Trophoblast cell (in vitro differentiated cells and primary cell): ENCODE measurements around the gene TAS1R1.

ENCODE experiments used
- DNase-seq, 2 donors: peaks; one replicate each; pipeline ENCODE4 v3.0.0-alpha.2; 2016
- H2AFZ ChIP-seq: 2 replicates; pipeline ENCODE4 v1.6.1; 2013; ENCODE audit warnings: low read length, moderate library complexity, mild to moderate bottlenecking; ENCODE audit not compliant: insufficient read depth, poor library complexity
- H2AK5ac ChIP-seq: 2 replicates; pipeline ENCODE4 v1.6.1; 2013; ENCODE audit warnings: mild to moderate bottlenecking, low read length
- H2BK120ac ChIP-seq: 2 replicates; pipeline ENCODE4 v1.6.1; 2013; ENCODE audit warnings: low read length, mild to moderate bottlenecking, moderate library complexity; ENCODE audit not compliant: insufficient read depth, poor library complexity
- H2BK12ac ChIP-seq: 2 replicates; pipeline ENCODE4 v1.6.1; 2013; ENCODE audit warnings: mild to moderate bottlenecking, low read length, moderate library complexity
- H2BK5ac ChIP-seq: 2 replicates; pipeline ENCODE4 v1.6.1; 2013; ENCODE audit warnings: low read length, low read depth, moderate library complexity, mild to moderate bottlenecking; ENCODE audit not compliant: poor library complexity
- H3K14ac ChIP-seq: 2 replicates; pipeline ENCODE4 v1.6.1; 2013; ENCODE audit warnings: mild to moderate bottlenecking, low read length
- H3K18ac ChIP-seq: 2 replicates; pipeline ENCODE4 v1.6.1; 2013; ENCODE audit warnings: mild to moderate bottlenecking, low read length
- H3K23ac ChIP-seq: 2 replicates; pipeline ENCODE4 v1.6.1; 2013; ENCODE audit warnings: low read length
- H3K27ac ChIP-seq: 2 replicates; pipeline ENCODE4 v1.5.1; 2013; ENCODE audit warnings: low read depth, mild to moderate bottlenecking, inconsistent platforms, low read length, moderate library complexity
- H3K27me3 ChIP-seq: 2 replicates; pipeline ENCODE4 v1.6.1; 2013; ENCODE audit warnings: inconsistent platforms, mild to moderate bottlenecking, low read length, moderate library complexity; ENCODE audit not compliant: insufficient read depth
- H3K36me3 ChIP-seq, 2 experiments: 1 replicate in 1 of 2; 2 replicates in 1 of 2; pipeline ENCODE4 v1.6.1; 2013; ENCODE audit warnings: low read length in 2 of 2, mild to moderate bottlenecking in 2 of 2, moderate library complexity in 1 of 2; ENCODE audit not compliant: insufficient read depth in 2 of 2, control insufficient read depth in 1 of 2
- H3K4ac ChIP-seq: 2 replicates; pipeline ENCODE4 v1.6.1; 2013; ENCODE audit warnings: low read depth, mild to moderate bottlenecking, low read length, moderate library complexity
- H3K4me1 ChIP-seq, 2 experiments: 1 replicate in 1 of 2; 2 replicates in 1 of 2; pipeline ENCODE4 v1.6.1; 2013; ENCODE audit warnings: low read length in 2 of 2, mild to moderate bottlenecking in 2 of 2, moderate library complexity in 1 of 2; ENCODE audit not compliant: insufficient read depth in 2 of 2, control insufficient read depth in 1 of 2
- H3K4me2 ChIP-seq: 2 replicates; pipeline ENCODE4 v1.6.1; 2013; ENCODE audit warnings: inconsistent platforms, mild to moderate bottlenecking, low read length, moderate library complexity
- H3K4me3 ChIP-seq: 2 replicates; pipeline ENCODE4 v1.5.1; 2013; ENCODE audit warnings: mild to moderate bottlenecking, low read depth, low read length, inconsistent platforms
- H3K79me1 ChIP-seq: one replicate; pipeline ENCODE4 v1.6.1; 2013; ENCODE audit warnings: low read length
- H3K79me2 ChIP-seq: 2 replicates; pipeline ENCODE4 v1.6.1; 2013; ENCODE audit warnings: low read length, mild to moderate bottlenecking; ENCODE audit not compliant: control insufficient read depth, insufficient read depth, poor library complexity
- H3K9ac ChIP-seq: 2 replicates; pipeline ENCODE4 v1.6.1; 2013; ENCODE audit warnings: mild to moderate bottlenecking, low read length
- H3K9me3 ChIP-seq: 2 replicates; pipeline ENCODE4 v1.6.1; 2013; ENCODE audit warnings: low read depth, mild to moderate bottlenecking, control low read depth, inconsistent platforms, low read length; ENCODE audit not compliant: insufficient read depth
- H4K12ac ChIP-seq: 2 replicates; pipeline ENCODE4 v1.6.1; 2013; ENCODE audit warnings: low read depth, mild to moderate bottlenecking, low read length, moderate library complexity
- H4K8ac ChIP-seq: 2 replicates; pipeline ENCODE4 v1.6.1; 2013; ENCODE audit warnings: low read depth, mild to moderate bottlenecking, low read length, moderate library complexity
- H4K91ac ChIP-seq: one replicate; pipeline ENCODE4 v1.6.1; 2013; ENCODE audit warnings: low read depth, mild to moderate bottlenecking, low read length, moderate library complexity
- WGBS: extraction: QIAGEN DNeasy Blood & Tissue Kit; methylation state at CpG from one replicate; pipeline ENCODE4 v1.1.7; 2013; ENCODE audit warnings: missing lambda C conversion rate; ENCODE audit not compliant: insufficient read length, insufficient coverage; ENCODE audit errors: extremely low coverage; 5-methylcytosine and 5-hydroxymethylcytosine counted together

TAS1R1 gene

DNA sequence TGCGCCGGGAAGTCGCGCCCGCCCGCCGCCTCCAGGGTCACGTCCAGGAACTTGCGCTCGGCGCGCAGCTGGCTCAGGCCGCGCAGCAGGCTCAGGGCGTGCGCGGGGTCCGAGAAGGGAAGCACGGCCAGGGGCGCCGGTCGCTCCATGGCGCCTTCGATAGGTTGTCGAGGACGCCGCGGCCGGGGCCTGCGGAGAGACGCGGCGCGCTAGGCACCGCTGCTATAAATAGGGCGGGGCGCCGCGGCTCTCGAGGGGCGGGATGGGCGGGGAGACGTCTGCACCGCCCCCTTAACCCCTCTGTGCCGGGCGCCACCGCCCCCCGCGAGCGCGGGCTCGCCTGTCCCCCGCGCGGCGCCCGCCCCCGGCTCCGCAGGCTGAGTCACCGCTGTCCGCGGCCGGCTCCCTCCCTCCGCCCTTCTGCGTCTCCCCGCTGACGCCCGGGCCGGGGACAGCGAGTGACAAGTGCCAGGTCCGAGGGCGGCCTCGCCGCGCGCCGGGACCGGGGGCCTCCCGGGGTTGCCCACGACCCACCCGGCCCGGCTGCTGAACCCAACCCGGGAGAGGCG is 47.6 kb downstream of the TAS1R1 start, which contains the start of gene KLHL21:
KLHL21 (minus strand) TSS at position 201 of the 569 bp plus-strand sequence; CDS start at position 149, 52 bp downstream.
- Histone ChIP-seq H2BK120ac (peak within 1 kb of the TSS; percentile 82), H3K14ac (peak within 1 kb of the TSS; percentile 98), H3K79me2 (peaks cover 36% of the 10 kb centered on the region), H3K23ac (peak within 1 kb of the TSS; percentile 83), H2BK5ac (peak within 1 kb of the TSS; percentile 51), H3K4me1 (peaks cover 21 to 25% of the 10 kb centered on the region in 2 experiments), H3K9ac (peak within 1 kb of the TSS; percentile 67), H2AFZ (peak within 1 kb of the TSS; percentile 74), H4K91ac (peak within 1 kb of the TSS; percentile 65), H4K12ac (peak within 1 kb of the TSS; percentile 96), H3K4me3 (peak within 1 kb of the TSS; percentile 97), H3K27ac (peak within 1 kb of the TSS; percentile 98), H3K79me1 (peaks cover 35% of the 10 kb centered on the region), H2BK12ac (peak within 1 kb of the TSS; percentile 25), H3K36me3 (peaks cover 13 to 16% of the 10 kb centered on the region in 2 experiments), H3K9me3 (peaks cover 7% of the 10 kb centered on the region), H3K18ac (peak within 1 kb of the TSS; percentile 90), H3K4me2 (peak within 1 kb of the TSS; percentile 99), H3K27me3 (no peaks in the 10 kb centered on the region), H3K4ac (peak within 1 kb of the TSS; percentile 95), H4K8ac (peak within 1 kb of the TSS; percentile 98), H2AK5ac (peak within 1 kb of the TSS; percentile 85)
- peak; percentile 79 to 88 for DNase-seq
- no CpG with 5 or more reads among the region's 84 CpGs for WGBS

DNA sequence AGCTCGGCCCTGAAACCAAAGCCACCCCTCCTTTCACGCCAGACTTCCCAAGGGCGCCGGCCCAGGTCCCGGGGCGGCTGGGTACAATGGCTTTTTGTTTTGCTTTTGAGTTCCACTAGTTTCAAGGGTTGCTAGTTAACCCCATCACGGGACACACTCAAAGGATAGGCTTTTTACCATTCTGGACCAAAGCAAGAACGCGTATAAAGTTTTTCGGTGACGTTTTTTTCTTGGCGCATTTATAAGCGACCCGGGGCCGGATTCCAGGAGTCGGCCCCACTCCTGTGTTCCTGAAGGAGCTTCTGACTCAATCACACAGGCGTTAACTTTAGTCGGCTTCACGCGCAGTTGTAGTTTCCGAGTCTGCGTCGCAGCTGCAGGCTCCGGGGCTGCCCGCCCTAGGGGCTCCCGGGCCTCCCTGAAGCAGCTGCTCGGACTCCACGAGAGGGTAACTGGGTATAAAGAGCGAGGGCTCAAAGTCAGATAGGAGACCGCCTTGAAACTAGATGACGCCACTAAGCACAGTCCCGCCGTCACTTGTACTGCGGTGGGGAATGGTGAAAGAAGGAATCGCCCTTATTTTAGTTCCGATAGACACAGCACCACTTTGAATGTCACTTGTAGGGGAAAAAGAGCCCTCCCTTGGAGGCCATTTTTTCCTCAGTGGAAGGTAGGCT is 48.3 kb downstream of the TAS1R1 start:
- H2AFZ ChIP-seq = peak overlapping the region; percentile 74
- peak overlapping the region; percentile 65 for H4K91ac ChIP-seq
- peak; percentile 86 to 89 for DNase-seq
- peak overlapping the region; percentile 5 for H3K4ac ChIP-seq
- H2BK12ac ChIP-seq = peak overlapping the region; percentile 25
- H3K79me1 ChIP-seq = peaks cover 35% of the 10 kb centered on the region
- H3K4me2 ChIP-seq = peak overlapping the region; percentile 85
- no peaks in the 10 kb centered on the region for H3K27me3 ChIP-seq
- peak overlapping the region; percentile 98 for H3K14ac ChIP-seq
- peaks cover 9 to 11% of the 10 kb centered on the region in 2 experiments for H3K36me3 ChIP-seq
- H2AK5ac ChIP-seq = peak overlapping the region; percentile 85
- H4K8ac ChIP-seq = peak overlapping the region; percentile 98
- H3K9me3 ChIP-seq = peaks cover 7% of the 10 kb centered on the region
- H2BK5ac ChIP-seq = peak overlapping the region; percentile 51
- peak overlapping the region; percentile 96 for H4K12ac ChIP-seq
- H3K27ac ChIP-seq = peak overlapping the region; percentile 98
- H3K4me1 ChIP-seq = peaks cover 21 to 25% of the 10 kb centered on the region in 2 experiments
- peak overlapping the region; percentile 50 for H3K4me3 ChIP-seq
- no peak overlapping the region for H3K23ac ChIP-seq
- WGBS = no CpG with 5 or more reads among the region's 36 CpGs
- peaks cover 36% of the 10 kb centered on the region for H3K79me2 ChIP-seq
- H2BK120ac ChIP-seq = peak overlapping the region; percentile 82
- H3K18ac ChIP-seq = peak overlapping the region; percentile 90
- H3K9ac ChIP-seq = peak overlapping the region; percentile 67

DNA sequence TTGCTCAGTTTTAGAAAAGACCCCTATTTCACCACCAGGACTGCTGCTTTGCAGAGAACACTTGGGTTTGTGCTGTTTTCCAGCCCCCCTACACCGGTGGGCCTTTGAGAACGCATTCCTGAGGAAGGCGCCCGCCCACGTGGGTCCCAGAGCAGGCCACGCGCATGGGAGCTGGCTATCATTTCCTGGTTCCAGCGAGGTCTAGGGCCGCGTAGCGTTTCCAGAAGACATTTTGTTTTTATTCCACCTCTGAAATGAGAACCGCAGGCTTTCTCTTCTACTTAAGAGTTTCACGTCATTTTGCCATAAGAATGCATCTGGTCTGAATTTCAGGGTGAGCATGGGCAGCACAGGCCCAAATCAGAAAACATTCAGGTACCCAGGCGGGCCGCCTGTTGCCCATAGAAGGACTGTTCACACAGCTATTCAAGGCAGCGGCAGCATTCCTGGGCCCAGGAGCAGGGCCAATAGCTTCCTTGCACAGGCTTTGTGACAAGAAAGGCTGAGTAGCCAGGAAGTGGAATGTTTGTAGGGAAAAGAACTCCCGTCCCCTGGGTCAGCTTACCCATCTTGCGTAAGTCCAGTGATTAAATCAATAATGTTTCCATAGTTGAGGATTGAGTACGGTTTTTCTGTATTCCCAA is 48.9 kb downstream of the TAS1R1 start:
- Histone ChIP-seq H2BK5ac (peak overlapping the region; percentile 51), H4K91ac (peak overlapping the region; percentile 65)

DNA sequence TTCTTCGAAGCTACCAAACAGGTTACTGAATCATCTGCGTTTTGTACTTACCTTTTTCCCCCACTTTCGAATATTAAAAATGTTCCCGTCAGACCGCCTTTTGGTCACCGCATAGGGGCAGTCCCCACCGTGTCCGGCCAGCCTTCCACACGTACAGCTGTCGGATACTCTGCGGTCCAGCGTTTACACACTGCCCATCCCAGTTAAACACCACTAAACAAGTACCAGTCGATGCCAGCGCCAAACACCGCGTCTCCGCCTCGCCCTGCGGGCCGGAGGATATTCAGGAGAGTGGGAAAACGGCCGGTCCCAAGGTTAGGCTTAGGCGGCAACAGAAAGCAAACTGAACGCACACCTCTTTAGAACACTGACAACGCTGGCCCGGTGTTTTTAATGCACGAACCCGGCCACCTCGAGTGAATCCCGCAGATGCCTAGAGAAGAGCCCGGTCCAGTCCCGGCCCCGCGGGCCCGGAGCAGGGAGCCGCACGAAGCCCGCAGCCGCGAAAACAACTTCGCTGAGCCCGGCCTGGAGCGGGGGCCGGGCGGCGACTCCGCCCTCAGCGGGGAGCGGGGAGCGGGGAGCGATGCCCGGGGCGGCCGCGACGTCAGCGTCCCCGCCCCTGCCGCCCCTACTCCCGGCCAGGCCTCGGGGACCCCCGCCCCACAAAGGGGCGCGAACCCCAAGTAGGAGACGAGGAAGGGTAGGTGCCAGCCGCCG is 57.7 kb downstream of the TAS1R1 start:
- Histone ChIP-seq H2BK12ac (peak overlapping the region; percentile 42), H3K27me3 (no peaks in the 10 kb centered on the region), H3K18ac (peak overlapping the region; percentile 84), H3K4ac (peak overlapping the region; percentile 76), H3K4me1 (peaks cover 0 to 6% of the 10 kb centered on the region in 2 experiments), H4K8ac (peak overlapping the region; percentile 59), H3K9me3 (no peaks in the 10 kb centered on the region), H3K23ac (no peak overlapping the region), H2BK120ac (peak overlapping the region; percentile 68), H2AK5ac (peak overlapping the region; percentile 80), H4K12ac (peak overlapping the region; percentile 85), H3K14ac (peak overlapping the region; percentile 85), H3K79me2 (peaks cover 26% of the 10 kb centered on the region), H2AFZ (peak overlapping the region; percentile 50), H3K4me2 (peak overlapping the region; percentile 100), H3K4me3 (peak overlapping the region; percentile 86), H3K27ac (peak overlapping the region; percentile 73), H3K9ac (peak overlapping the region; percentile 15), H3K36me3 (peaks cover 10 to 12% of the 10 kb centered on the region in 2 experiments), H4K91ac (peak overlapping the region; percentile 67), H3K79me1 (peaks cover 16% of the 10 kb centered on the region), H2BK5ac (peak overlapping the region; percentile 78)
- no CpG with 5 or more reads among the region's 67 CpGs for WGBS
- peak; percentile 87 to 93 for DNase-seq

More for the DNA sequence above, 48.9 kb downstream of the TAS1R1 start:
- Histone ChIP-seq H3K4me1 (peaks cover 21 to 25% of the 10 kb centered on the region in 2 experiments), H3K4me2 (peak overlapping the region; percentile 85), H3K27ac (peak overlapping the region; percentile 98), H3K18ac (peak overlapping the region; percentile 90), H3K36me3 (peaks cover 6 to 7% of the 10 kb centered on the region in 2 experiments), H4K8ac (peak overlapping the region; percentile 98), H3K4ac (peak overlapping the region; percentile 5), H3K4me3 (no peak overlapping the region), H3K79me2 (peaks cover 36% of the 10 kb centered on the region), H3K27me3 (no peaks in the 10 kb centered on the region), H4K12ac (peak overlapping the region; percentile 96), H3K23ac (no peak overlapping the region), H3K9ac (peak overlapping the region; percentile 57), H3K14ac (peak overlapping the region; percentile 98), H2BK120ac (peak overlapping the region; percentile 82), H3K79me1 (peaks cover 35% of the 10 kb centered on the region), H3K9me3 (peaks cover 5% of the 10 kb centered on the region), H2AFZ (peak overlapping the region; percentile 74), H2BK12ac (peak overlapping the region; percentile 25), H2AK5ac (no peak overlapping the region)
- no CpG with 5 or more reads among the region's 19 CpGs for WGBS
- DNase-seq = peak; percentile 65 to 76
